GM04503 (cell line): ENCODE results near the gene GABRR3.
A peak's percentile ranks its signal among the peaks of the same experiment; 100 is the strongest.

ENCODE experiments used
- DNase-seq: peaks from one replicate; pipeline ENCODE4 v3.0.0-alpha.2; 2012; ENCODE audit warnings: low read depth

GABRR3 gene

GRCh38 chr3:97988784-97989568, 46.1 kb downstream of the GABRR3 start:
- no peak for DNase-seq

GRCh38 chr3:97987306-97987705, 47.8 kb downstream of the GABRR3 start:
- DNase-seq = no peak

GRCh38 chr3:97983933-97984491, 51.1 kb downstream of the GABRR3 start:
- no peak for DNase-seq

DNA sequence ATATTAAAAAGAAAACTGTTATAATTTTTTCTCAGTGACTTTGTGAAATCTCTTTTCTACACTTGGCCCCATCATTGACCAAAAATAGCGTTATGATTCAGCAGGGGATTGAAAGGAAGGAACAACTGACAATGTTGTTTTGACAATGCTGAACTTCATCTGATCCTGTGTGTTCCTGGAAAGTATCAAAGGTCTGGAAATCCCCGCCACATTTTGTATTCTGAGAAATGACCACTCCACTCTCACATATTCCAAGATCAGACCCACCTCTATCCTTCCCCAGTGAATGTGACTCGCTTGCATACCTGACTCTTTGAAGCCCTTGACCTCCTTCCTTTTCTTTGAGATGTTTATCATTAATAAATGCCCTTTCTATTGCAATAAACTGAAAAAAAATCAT, 53.2 kb downstream of the GABRR3 start:
- no peak for DNase-seq

DNA sequence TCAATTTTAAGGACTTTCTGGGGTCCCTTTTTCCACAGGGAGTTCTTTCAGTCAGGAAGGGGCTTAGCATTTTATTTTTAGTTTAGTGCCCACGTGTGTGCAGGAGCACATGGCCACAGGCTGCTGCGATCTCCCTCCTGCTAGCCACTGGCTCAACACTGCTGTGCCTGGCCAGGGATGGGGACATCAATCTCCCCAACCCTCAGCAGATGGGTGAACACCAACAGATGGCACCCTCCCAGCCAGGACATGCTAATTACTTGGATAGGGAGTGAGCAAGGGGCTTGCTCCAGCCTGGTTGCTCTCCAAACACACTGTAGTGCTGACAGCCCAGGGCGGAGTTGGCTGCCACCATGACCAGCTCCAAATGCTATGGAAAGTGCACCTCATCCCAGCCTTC, 55.5 kb downstream of the GABRR3 start:
- DNase-seq = no peak

GRCh38 chr3:97975466-97975865, 59.6 kb downstream of the GABRR3 start:
- DNase-seq = no peak

GRCh38 chr3:97974996-97975395, 60.1 kb downstream of the GABRR3 start:
- DNase-seq = no peak

DNA sequence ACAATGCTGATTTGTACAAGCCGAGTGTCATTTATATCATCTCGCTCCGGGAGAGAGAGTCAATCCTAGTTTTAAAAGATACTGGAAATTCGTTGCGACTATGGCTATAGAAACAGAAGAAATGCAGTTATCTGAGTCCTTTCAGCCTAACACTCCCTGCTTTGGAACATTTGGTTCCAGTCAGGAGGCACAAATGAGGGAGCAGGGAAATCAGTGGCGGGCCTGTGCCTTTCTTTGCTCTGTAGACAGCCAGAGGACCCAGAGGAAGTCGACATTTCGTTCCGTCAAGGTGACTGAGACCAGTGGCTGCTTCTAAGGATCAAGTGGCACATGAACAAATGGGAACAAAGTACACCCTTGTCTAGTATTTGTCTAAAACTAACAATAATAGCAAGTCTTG, 62.1 kb downstream of the GABRR3 start:
- DNase-seq = no peak

- peak; percentile 22 for DNase-seq
Measured at GRCh38 chr3:97971679-97972567, 63.2 kb downstream of the GABRR3 start, which contains the start of gene RIOX2. Gene RIOX2, minus strand, starts transcription at chr3:97972431. Its CDS starts 4,838 bp downstream, at chr3:97967593.

DNA sequence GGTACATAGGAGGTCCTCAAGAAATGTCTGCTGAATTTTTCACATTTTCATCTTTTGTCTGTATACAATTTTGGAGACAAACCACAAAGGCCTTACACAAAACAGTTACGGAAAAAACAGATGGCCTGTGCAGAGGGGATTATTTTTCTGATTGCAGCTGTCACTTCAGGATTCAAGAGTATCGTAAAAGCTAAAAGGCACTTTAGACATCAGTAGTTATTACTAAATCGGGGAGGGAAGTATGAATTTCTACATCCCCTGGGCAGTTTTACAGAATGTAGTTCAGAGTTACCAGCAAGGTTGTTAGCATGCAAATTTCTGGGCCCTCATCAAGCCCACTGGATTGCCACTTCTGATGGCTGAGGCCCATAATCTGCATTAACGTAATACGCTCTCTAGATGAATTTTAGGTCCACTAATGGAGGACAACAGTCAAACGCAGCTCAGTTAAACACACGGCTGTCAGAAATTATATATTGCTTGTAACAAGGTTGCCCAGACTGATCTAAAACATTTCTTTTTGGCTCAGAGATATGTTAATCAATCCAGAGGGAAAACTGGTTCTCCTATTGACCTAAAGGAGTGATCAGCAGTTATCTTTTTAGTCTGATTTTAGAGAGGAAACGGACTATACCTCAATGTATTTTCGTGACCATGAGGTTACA, 64.0 kb downstream of the GABRR3 start:
- no peak for DNase-seq

- DNase-seq = peak; percentile 18
Measured at GRCh38 chr3:97970156-97970555, 65.0 kb downstream of the GABRR3 start.

- no peak for DNase-seq
Measured at GRCh38 chr3:97969541-97969940, 65.6 kb downstream of the GABRR3 start.

DNA sequence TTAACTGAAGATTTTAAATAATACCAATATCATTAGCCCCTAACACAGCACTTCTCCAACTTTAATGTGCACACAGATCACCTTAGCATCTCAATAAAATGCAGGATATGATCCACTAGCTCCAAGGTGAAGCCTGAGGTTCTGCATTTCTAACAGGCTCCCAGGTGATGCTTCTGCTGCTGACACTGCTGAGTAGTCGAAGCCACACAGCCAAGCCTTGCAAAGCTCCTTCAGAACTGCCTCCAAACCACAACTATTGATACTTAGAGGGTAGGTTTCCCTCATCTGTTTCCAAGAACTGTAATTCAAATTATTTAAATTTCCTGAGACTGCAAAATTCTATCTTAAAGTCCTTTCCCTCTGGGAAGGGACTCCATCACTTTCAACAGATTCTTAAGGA, 66.7 kb downstream of the GABRR3 start:
- no peak for DNase-seq

DNA sequence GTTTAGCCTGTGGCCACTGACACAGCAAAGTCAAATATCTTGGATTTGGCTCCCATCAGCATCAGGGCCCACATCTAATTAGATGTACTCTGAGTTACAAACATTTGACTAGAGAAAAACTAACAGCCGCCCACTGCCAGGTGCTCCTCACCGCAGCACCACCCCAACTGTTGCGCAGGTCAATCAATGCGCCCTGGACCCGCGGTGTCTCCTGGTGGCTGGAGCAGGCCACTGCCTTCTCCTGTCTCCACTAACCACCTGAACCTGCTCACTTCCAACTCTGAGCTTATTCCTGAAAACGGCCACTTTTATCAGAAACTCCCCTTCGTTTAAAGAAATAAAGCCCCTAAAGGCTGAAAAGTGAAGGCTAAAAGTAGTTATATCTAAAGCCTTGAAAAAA, 67.1 kb downstream of the GABRR3 start:
- DNase-seq = no peak

- no peak for DNase-seq
Measured at GRCh38 chr3:97960993-97961766, 73.9 kb downstream of the GABRR3 start.

- no peak for DNase-seq
Measured at GRCh38 chr3:97960551-97960950, 74.6 kb downstream of the GABRR3 start.

GRCh38 chr3:97959872-97960271, 75.2 kb downstream of the GABRR3 start:
- DNase-seq = no peak

DNA sequence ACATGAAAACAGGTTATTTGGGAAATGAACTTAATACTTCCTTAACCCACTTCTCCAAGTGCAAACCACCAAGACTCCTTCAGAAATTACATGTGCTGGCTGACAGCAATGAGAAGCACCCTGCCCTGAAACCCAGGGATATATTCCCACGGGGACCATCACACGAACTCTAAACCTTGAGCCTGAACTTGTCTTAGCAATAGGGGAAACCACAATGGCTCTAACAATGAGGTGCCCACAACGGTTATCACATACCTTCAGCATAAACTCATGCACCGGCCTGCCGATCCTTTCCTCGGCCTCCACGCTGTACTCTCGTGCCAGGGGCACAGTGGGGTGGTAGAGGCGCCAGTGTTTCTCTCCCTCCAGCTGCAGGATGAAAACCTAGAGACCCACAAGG, 76.3 kb downstream of the GABRR3 start:
- DNase-seq = no peak

GRCh38 chr3:97958396-97958795, 76.7 kb downstream of the GABRR3 start:
- DNase-seq = no peak

DNA sequence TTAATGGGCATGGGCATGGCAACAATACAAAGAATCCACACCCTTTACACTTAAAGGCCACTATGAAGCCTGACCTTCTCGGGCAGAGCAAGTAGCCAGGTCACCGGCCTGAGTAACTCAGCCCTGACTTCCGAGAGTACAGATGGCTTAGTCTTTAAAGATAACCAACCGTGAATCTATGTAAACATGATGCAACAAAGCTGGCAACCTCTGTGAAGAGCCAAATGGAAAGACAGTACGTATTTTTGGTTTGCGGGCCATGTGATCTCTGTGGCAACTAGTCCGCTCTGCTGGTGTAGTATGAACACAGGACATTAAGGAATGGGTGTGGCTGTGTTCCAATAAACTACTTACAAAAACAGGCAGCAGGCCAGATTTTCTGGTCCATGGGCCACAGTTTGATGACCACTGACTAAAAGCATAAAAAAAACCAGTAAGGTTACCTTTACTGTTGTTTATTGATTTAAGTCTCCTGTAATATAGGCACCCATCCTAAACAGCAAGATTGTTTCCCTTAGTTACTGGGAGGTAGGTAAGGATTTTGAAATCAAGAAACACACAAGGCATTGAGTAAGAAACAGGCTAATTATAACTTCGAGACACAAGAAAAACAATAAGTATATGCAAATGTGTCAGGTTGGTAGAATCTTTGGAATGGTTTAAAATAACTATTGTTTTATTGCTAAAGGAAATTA, 77.4 kb downstream of the GABRR3 start:
- no peak for DNase-seq

DNA sequence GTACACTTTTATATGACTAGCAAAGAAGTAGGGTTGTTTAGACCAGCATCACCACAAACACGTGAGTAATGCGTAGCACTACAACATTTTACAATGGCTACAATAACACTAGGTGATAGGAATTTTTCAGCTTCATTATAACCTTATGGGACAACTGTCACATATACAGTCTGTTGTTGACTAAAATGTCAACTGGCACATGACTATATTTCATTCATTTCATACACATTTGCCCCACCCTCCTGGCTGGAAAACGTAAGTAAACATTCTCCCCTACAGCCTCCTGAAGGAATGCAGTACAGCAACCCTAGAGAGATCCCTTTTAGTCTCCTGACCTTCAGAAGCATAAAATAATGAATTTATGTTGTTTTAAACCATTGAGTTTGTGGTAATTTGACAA, 79.1 kb downstream of the GABRR3 start:
- DNase-seq = no peak
